Measurements from ENCODE around the gene GPC6.

GPC6 gene

DNA sequence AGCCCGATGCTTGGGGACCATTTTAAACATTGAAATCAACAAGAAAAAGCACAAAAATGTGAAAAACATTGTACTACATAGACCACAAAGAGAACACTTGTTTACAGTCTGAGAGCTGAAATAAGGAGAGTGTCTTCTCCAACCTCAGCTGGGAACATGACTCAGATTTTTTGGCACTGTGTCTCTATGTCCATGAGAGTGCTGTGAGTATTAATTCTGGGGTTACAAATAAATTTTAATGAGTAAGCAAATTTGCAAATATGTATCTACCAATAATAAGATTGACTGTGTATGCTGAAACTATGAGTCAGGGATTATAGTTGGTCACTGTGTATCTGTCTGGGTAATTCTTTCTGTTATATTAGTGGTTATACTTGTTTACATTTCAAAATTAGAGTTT lies 1078.9 kb downstream of the GPC6 start:
- no peaks in the 10 kb centered on the region for H3K9me2 ChIP-seq (ENCODE audit: low read depth, low read length)
- H3K79me2 ChIP-seq (ENCODE audit: insufficient read depth, low read length) = no peaks in the 10 kb centered on the region
- H3K36me3 ChIP-seq (ENCODE audit: insufficient read depth, low read length) = no peaks in the 10 kb centered on the region
- H3K4me1 ChIP-seq (ENCODE audit: insufficient read depth, low read length, severe bottlenecking) = no peaks in the 10 kb centered on the region
- TF ChIP-seq, protein P1, sequence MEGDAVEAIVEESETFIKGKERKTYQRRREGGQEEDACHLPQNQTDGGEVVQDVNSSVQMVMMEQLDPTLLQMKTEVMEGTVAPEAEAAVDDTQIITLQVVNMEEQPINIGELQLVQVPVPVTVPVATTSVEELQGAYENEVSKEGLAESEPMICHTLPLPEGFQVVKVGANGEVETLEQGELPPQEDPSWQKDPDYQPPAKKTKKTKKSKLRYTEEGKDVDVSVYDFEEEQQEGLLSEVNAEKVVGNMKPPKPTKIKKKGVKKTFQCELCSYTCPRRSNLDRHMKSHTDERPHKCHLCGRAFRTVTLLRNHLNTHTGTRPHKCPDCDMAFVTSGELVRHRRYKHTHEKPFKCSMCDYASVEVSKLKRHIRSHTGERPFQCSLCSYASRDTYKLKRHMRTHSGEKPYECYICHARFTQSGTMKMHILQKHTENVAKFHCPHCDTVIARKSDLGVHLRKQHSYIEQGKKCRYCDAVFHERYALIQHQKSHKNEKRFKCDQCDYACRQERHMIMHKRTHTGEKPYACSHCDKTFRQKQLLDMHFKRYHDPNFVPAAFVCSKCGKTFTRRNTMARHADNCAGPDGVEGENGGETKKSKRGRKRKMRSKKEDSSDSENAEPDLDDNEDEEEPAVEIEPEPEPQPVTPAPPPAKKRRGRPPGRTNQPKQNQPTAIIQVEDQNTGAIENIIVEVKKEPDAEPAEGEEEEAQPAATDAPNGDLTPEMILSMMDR (IDR thresholded peaks at IDR 0.05; ENCODE audit: low read length) = no peak
- no peak for TF ChIP-seq EZH2 (IDR thresholded peaks at IDR 0.05; ENCODE audit: borderline replicate concordance, low read length)
- no peak overlapping the region for H3K4me2 ChIP-seq (ENCODE audit: low read length)
- no peaks in the 10 kb centered on the region for H3F3A ChIP-seq (ENCODE audit: insufficient read depth, low read length)
- no peaks in the 10 kb centered on the region for H4K20me1 ChIP-seq (ENCODE audit: insufficient read depth, low read length)
- no peaks in the 10 kb centered on the region for H3K9me3 ChIP-seq (ENCODE audit: low read length)
- no peaks in the 10 kb centered on the region for H3K27me3 ChIP-seq (ENCODE audit: insufficient read depth, low read length)
- no peak overlapping the region for H3K9ac ChIP-seq (ENCODE audit: low read length)
- no peak overlapping the region for H3K4me3 ChIP-seq (ENCODE audit: low read depth, low read length, poor library complexity, severe bottlenecking)
- H2AFZ ChIP-seq (ENCODE audit: low read length) = no peak overlapping the region
- H3K27ac ChIP-seq (ENCODE audit: low read depth, low read length, poor library complexity, severe bottlenecking) = no peak overlapping the region

DNA sequence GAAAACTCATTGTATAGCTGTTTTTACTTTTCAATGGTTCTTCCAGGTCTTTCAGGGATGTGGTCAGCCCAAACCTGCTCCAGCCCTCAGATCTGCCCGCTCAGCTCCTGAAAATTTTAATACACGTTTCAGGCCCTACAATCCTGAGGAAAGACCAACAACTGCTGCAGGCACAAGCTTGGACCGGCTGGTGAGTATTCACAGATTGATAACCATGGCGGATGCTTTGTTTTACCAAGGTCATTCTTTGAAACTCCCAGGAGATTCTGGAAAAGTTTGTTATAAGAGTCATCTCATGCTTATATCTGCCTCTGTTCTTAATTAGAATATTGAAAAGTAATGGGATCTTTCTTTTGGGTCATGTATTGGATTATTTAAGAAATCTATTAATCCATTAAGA lies 1079.3 kb downstream of the GPC6 start:
- TF ChIP-seq, protein P1 (IDR thresholded peaks at IDR 0.05; ENCODE audit: low read length) = no peak
- no peak for TF ChIP-seq EZH2 (IDR thresholded peaks at IDR 0.05; ENCODE audit: borderline replicate concordance, low read length)
- Histone ChIP-seq H3K4me1 (ENCODE audit: insufficient read depth, low read length, severe bottlenecking) (no peaks in the 10 kb centered on the region), H3K27me3 (ENCODE audit: insufficient read depth, low read length) (no peaks in the 10 kb centered on the region), H4K20me1 (ENCODE audit: insufficient read depth, low read length) (no peaks in the 10 kb centered on the region), H2AFZ (ENCODE audit: low read length) (no peak overlapping the region), H3K79me2 (ENCODE audit: insufficient read depth, low read length) (no peaks in the 10 kb centered on the region), H3F3A (ENCODE audit: insufficient read depth, low read length) (no peaks in the 10 kb centered on the region), H3K4me2 (ENCODE audit: low read length) (no peak overlapping the region), H3K9me3 (ENCODE audit: low read length) (no peaks in the 10 kb centered on the region), H3K9me2 (ENCODE audit: low read depth, low read length) (no peaks in the 10 kb centered on the region), H3K4me3 (ENCODE audit: low read depth, low read length, poor library complexity, severe bottlenecking) (no peak overlapping the region), H3K36me3 (ENCODE audit: insufficient read depth, low read length) (no peaks in the 10 kb centered on the region), H3K27ac (ENCODE audit: low read depth, low read length, poor library complexity, severe bottlenecking) (no peak overlapping the region), H3K9ac (ENCODE audit: low read length) (no peak overlapping the region)

DNA sequence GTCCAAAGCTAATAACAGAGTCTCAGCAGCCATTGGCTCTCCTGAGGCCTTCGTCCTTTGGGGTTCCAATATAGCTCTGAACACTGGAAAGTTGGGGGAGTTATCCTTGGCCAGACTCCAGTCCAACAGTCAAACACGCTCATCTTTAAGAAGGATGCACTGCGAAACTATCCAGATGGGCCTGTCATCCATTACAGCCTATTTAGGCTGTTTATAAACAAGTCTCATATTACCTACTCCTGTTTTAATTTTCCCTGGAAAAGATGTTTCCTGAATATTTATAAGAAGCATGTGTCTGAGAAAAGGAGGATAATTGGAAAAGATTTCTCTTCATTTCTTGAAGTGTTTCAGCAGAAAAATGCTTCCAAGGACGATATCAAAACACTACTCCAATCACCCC lies 1082.2 kb downstream of the GPC6 start:
- Histone ChIP-seq H3K9ac (ENCODE audit: low read length) (no peak overlapping the region), H3K27me3 (ENCODE audit: insufficient read depth, low read length) (no peaks in the 10 kb centered on the region), H2AFZ (ENCODE audit: low read length) (no peak overlapping the region), H3F3A (ENCODE audit: insufficient read depth, low read length) (no peaks in the 10 kb centered on the region), H3K79me2 (ENCODE audit: insufficient read depth, low read length) (no peaks in the 10 kb centered on the region), H3K36me3 (ENCODE audit: insufficient read depth, low read length) (no peaks in the 10 kb centered on the region), H4K20me1 (ENCODE audit: insufficient read depth, low read length) (no peaks in the 10 kb centered on the region), H3K27ac (ENCODE audit: low read depth, low read length, poor library complexity, severe bottlenecking) (no peak overlapping the region), H3K4me3 (ENCODE audit: low read depth, low read length, poor library complexity, severe bottlenecking) (no peak overlapping the region), H3K4me1 (ENCODE audit: insufficient read depth, low read length, severe bottlenecking) (no peaks in the 10 kb centered on the region), H3K4me2 (ENCODE audit: low read length) (no peak overlapping the region), H3K9me2 (ENCODE audit: low read depth, low read length) (no peaks in the 10 kb centered on the region), H3K9me3 (ENCODE audit: low read length) (no peaks in the 10 kb centered on the region)
- TF ChIP-seq EZH2 (IDR thresholded peaks at IDR 0.05; ENCODE audit: borderline replicate concordance, low read length) = no peak
- TF ChIP-seq, protein P1 (IDR thresholded peaks at IDR 0.05; ENCODE audit: low read length) = no peak

All from OCI-LY1 (cell line).